T-helper 2 cell treated with Interferon-gamma antibody and Interleukin-4, amounts not matched to agents 100 ng/mL and 5 ng/mL, for 36 hours (primary cell): ENCODE results near the gene RIN2. TPM values are rescaled to one million over a fixed set of nuclear protein-coding genes. Genes with fewer than 3 reads are reported as not detected.

Source experiments
- intact Hi-C: fragments of 100-400 bp; cut with micrococcal nuclease; formaldehyde crosslinking; loops from one replicate; pipeline ENCODE4 v1.15.1; 2023
- total RNA-seq: library from RNA; stranded (reverse); gene quantifications from 2 replicates; pipeline ENCODE4 v1.2.3, GENCODE V29; 2022

RIN2 gene
- total RNA-seq, result not detected in 2 replicates

GRCh38 chr20:19758133-19758500 lies at the start of gene RIN2:
TSS of gene RIN2 (plus strand) at chr20:19758258. CDS start at chr20:19889602, 131,344 bp downstream.
- intact Hi-C loops, result no loop called here

DNA sequence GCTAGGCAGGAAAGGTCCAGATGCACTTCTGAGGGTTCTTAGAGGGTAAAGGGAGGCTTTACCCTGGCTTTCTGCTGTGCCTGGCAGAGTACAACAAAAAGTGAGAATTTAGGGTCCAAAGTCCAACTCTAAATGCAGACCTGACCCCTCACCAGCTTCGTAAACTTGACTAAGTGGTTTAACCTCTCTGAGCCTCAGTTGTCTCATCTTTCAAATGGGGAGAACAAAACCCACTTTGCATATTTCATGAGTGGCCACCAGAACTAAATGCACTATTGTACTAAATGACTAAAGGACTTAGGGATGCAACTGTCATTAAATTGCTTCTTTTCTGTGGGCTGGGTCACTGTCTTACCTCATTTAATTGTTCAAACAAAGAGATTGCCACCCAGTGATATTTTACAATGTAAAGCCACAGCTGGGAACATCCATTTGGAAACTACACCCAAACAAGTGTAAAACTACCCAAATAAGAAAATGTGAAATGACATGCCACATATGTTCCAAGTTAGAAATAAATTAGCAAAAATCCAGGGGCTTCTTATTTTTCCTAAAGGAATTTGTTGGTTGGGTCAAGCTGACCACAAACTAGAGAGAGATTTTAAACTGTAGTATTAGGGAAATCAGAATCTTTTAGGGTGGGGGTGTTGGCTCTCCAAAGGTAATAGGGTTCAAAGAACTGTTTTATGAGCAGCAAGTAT lies 48.3 kb upstream of the RIN2 start:
- intact Hi-C loops, result no loop called here

GRCh38 chr20:19710336-19711120 lies 47.5 kb upstream of the RIN2 start:
- intact Hi-C loops, result no loop called here

DNA sequence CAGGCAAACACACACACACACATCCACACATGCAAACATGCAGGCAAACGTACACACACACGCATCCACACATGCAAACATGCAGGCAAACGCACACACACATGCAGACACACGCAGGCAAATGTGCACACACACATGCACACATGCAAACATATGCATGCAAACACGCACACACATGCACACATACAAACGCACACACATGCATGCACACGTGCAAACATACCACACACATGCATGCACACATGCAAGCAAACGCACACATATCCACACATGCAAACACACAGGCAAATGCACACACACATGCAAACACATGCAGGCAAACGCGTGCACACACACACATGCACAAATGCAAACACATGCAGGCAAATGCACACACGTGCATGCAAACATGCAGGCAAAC lies 46.9 kb upstream of the RIN2 start:
- intact Hi-C loops, result no loop called here

DNA sequence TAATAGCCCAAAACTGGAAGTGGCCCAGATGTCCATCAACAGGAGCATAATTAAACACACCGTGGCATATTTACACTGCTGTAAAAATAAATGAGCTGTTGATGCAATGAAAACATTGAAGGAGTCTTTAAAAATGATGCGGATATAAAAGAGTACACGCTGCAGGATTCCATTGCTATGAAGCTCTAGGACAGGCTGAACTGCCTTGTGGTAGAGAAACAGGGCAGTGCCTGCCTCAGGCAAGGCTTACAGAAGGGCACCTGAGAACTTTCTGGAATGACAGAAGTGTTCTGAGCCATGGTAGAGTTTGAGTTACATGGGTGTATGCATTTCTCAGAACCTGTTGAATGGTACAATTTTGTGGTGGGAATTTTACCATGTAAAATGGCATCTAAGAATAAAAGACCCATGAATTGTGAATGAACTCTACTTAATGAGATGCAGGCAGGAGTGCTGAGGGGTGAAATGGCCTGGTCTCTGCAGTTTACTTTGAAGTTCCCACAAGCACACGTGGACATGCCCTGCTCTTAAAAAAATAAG lies 45.3 kb upstream of the RIN2 start:
- intact Hi-C loops, result no loop called here

DNA sequence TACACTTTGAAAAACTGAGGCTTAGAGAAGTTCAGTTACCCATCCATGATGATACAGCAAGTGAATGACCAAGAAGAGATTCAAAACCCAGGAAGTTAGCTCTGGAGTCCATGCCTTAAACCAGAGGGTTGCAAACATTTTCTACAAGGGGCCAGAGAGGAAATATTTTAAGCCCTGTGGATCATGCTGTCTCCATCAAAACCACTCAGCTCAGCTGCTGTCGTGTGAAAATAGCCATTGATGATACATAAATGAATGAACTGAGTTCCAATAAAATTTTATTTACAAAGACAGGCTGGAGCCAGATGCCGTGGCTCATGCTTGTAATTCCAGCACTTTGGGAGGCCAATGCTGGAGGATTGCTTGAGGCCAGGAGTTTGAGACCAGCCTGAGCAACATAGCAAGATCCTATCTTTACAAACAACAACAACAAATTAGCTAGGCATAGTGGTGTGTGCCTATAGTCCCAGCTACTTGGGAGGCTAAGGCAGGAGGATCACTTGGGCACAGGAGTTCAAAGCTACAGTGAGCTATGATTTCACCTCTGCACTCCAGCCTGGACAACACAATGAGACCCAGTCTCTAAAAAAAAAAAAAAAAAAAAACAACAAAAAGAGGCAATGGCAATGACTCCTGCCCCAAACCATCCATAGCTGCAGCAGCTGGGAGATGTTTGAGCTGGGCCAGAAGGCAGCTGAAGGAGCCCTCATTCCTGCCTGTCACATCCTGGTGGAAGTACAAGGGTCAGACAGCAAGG lies 44.1 kb upstream of the RIN2 start:
- intact Hi-C loops, result no loop called here

- intact Hi-C loops, result no loop called here
These were observed 43.5 kb upstream of the RIN2 start for GRCh38 chr20:19714579-19714840.

GRCh38 chr20:19715986-19716385 lies 42.1 kb upstream of the RIN2 start:
- intact Hi-C loops, result no loop called here

- intact Hi-C loops, result no loop called here
These were observed 39.2 kb upstream of the RIN2 start for GRCh38 chr20:19718880-19719279.

- intact Hi-C loops, result no loop called here
These were observed 37.1 kb upstream of the RIN2 start for GRCh38 chr20:19720991-19721390.

- intact Hi-C loops, result no loop called here
These were observed 35.0 kb upstream of the RIN2 start for GRCh38 chr20:19723051-19723450.

DNA sequence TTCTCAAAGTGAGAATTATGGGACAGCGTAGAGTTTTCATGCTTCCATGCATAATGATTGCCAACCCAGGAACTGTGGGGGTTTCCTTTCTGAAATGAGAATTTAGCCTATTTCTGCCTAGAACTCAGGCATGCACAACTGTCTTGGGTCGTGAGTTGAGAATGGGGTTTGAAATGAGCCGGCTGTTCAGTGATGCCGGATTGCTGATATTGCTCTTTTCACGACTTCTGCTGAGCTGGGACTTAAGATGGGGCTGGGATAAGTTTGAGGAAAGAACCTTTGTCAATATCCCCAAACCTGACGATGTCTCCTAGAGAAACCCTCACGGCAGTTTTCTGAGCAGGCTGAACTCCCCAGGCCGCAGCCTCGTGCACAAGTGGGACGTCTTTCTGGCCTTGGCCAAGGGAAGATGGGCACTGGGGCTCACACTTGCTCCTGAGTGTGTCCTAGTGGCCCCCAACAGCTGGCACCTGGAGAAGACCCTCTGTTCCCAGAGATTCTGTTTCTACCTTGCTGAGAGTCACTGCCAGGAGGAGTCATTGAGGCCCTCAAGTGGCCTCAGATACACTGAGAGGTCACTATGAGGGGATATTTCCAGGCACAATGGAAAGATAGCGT lies 34.1 kb upstream of the RIN2 start:
- intact Hi-C loops, result no loop called here

DNA sequence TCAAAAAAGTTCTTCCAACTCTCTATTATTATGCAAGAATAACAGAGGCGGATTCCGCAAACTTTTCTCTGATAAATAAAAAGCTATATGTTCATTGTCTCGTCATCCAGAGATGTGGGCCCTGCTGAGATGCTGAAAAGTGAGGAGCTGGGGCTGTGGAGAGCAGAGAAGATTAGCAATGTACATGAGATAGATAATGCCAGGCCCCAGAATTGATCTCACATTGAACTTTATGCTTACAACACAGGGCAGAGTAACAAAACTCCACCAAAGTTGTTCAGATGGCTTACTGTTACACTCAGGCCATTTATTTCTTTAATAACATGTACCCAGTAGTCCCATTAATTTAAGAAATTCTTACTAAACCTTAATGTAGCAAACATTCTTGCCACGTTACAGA lies 32.7 kb upstream of the RIN2 start:
- intact Hi-C loops, result no loop called here

DNA sequence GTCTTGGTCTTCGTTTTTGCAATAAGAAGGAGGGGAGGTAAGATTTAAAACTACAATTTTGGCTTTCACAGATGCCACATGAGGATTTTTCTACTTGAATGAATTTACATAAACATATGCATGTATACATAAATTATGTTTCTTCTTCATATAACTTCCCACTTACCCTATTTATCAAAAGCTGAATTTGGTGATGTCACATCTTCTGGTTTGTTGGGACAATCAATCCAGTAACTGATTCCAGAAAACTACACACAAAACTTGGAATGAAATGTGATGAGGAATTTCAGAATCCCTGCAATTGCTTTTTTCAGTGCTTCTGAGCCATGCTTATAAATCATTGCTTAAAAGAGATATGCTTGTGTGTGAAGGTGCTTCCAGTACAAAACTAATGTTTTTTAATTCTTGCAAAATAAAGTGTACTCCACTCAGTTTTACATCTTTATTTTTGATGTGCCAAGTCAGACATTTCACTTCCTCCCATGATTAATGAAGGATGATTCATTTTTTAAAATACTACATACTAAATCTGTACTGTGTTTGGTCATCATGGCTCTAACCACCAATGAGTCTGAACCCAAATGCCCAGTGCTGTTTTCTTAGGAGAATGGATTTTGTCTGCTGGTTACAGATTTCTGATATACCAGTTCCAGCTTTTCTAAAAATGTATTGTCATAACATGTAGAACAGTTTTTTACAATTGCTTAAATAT lies 32.1 kb upstream of the RIN2 start:
- intact Hi-C loops, result no loop called here

GRCh38 chr20:19727251-19727847 lies 30.7 kb upstream of the RIN2 start:
- intact Hi-C loops, result no loop called here

DNA sequence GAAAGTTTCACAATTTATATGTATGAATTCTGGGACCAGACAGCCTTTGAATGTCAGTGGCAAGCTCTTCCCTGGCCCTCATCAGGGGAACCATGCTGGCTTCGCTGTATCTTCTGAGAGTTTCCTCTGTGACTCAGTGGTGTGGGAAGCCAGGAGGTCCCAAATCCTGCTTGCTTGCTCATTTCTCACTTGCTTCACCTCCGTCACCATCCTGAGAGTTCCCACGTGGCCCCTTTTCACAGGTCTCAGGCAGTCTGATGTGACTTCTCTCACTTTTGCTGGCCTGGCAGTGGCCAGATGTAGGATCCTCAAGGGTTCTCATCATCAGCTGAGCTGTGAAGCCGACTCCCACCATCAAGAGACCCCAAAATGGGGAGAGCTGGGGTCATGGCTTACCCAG lies 28.4 kb upstream of the RIN2 start:
- intact Hi-C loops, result no loop called here

GRCh38 chr20:19730706-19731105 lies 27.4 kb upstream of the RIN2 start:
- intact Hi-C loops, result no loop called here

DNA sequence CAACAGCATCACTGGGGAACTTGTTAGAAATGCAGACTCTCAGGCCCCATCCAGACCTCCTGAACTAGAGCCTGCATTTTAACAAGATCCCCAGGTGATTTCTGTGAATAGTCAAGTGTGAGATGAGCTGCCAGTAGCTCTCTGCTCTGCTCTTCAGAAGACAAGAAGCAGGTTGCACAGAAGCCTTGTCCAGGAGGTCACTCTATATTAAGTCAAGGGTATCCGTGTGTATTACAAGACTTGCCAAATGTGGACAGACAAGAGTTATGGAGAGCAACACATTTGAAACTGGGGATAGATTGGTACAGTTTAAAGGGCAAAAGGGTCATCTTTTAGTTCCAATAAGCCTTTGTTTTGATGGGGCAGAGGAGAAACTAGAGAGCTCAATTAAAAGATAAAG lies 23.2 kb upstream of the RIN2 start:
- intact Hi-C loops, result no loop called here

DNA sequence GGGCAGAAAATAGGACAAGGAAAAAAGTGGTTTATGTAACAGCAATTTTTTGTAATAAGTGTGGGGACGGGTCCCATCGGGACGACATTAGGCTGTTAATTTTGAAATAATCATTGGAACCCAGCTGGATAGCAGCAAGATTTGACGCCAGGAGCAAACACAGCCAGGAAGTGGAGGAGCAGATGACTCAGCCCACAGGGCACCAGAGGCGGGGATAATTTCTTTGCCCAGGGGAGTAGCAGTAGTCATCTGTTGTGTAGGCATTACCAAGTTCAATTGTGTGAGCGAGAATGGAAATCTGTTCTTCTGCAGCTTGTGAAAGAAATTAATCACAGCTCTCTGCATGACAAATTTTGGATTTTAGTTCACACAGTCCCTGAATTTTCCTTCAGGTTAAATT lies 22.6 kb upstream of the RIN2 start:
- intact Hi-C loops, result no loop called here

- intact Hi-C loops, result no loop called here
These were observed 21.0 kb upstream of the RIN2 start for GRCh38 chr20:19737025-19737424.

GRCh38 chr20:19738951-19739350 lies 19.1 kb upstream of the RIN2 start:
- intact Hi-C loops, result no loop called here
